Stimulated activated CD4-positive, alpha-beta T cell treated with anti-CD3 and anti-CD28 coated beads, TNF-alpha, amount 100 ng/mL, for 4 hours (primary cell): ENCODE results near the gene SUSD3.
A peak's percentile ranks its signal among the peaks of the same experiment; 100 is the strongest.

Experiments
- DNase-seq, 3 experiments: peaks; one replicate each; pipeline ENCODE4 v3.0.0-alpha.2; 2020; ENCODE audit warnings: low read depth in 3 of 3

Gene SUSD3

DNA sequence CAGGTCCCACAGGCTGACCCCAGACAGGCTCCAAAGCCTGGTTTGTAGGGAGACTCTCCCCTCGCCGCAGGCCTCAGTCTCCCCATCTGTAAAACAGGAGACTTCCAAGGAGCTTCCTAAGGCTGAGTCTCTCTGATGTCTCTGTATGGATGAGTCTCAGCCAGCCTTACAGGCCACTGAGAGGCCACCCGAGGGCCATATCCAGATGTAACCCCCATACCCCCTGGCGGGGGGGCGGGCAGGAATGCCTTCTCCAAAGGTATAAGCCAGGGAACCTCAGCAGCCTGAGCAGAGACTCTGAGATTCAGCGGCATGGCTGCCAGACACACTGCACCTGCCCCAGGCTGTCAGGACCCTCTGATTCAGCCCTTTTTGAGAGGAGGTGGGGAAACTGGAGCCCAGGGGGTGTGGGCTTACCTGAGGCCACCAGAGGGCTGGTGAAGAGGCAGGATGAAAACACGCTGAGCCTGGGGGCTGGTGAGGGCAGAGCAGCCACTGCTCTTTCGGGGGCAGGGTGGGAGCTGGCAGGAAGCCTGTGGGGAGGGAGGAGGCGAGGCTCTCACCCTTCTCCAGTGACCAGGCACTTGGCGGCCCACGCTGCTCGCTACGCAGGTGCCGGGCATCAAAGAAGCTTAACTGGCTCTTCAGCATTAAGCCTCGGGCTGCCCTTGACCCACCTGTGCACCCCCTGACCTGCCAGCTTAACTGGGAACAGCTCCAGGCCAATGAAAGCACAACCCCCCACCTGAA lies 5.5 kb upstream of the SUSD3 start:
- no peak for DNase-seq

- no peak for DNase-seq
Measured at GRCh38 chr9:93053781-93054331, 4.6 kb upstream of the SUSD3 start.

DNA sequence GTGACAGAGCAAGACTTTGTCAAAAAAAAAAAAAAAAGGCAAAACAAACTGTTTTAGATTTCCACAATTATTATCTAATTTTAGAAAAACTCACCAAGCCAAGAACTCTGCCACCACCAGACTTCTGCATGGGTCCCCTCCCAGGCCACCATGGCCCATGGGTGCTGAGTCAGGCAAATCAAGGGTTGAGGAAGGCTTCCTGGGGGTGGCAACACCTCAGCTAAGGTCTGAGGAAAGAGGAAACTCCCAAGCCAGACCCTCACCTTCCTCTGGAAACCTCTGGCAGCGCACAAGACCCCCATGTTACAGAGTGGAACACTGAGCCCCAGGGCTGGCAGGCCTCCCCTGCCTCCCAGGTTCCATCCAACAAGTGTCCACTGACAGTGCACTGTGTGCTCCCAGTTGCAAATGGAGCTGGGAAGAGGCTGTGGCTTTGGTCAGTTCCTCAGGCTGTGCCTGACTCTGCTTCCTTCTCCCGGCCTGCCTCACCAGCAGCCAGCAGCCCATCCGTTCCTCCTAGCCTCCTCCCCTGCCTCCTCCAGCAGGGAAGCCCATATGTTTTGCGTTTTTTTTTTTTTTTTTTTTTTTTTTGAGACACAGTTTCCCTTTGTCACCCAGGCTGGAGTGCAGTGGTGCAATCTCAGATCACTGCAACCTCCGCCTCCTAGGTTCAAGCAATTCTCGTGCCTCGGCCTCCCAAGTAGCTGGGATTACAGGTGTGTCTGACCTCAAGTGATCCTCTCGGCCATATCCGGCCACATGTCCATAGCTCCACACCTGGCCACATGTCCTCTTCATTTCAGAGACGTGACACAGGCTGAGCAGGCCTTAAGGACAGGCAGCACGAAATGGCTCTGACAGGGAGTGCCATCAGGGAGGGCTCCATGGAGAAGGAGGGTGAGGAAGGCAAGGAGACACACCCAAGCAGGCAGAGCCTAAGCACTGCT lies 3.5 kb upstream of the SUSD3 start:
- DNase-seq, result no peak

DNA sequence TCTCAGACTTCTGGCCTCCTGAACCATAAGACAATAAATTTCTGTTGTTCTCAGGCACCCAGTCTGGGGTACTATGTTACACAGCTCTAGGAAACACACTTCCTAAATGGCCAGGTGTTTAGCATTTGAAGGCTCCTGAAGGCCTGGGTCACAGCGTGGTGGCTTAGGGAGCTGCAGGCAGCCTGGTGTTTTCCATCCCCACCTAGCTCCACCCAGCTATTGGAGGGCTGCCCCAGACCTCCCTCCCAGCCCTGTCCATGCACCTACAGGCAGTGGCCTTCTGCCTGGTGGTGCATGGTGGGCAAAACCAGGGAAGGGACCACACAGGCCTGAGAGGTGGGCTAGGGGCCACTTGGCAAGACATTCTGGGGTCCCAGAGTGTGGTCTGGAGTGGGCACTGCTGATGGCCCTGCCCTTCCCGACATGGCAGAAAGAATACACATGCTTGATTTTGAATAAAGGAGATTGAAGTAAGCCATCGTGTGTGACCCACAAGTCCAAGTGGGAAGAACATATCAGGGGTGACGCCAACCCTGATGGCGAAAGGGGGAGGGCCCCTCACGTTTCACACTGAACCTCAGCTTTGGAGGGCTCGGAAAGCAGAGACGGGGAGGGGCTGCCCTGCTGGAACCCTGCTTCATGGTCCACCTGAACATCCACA lies 1.3 kb upstream of the SUSD3 start:
- no peak for DNase-seq

DNA sequence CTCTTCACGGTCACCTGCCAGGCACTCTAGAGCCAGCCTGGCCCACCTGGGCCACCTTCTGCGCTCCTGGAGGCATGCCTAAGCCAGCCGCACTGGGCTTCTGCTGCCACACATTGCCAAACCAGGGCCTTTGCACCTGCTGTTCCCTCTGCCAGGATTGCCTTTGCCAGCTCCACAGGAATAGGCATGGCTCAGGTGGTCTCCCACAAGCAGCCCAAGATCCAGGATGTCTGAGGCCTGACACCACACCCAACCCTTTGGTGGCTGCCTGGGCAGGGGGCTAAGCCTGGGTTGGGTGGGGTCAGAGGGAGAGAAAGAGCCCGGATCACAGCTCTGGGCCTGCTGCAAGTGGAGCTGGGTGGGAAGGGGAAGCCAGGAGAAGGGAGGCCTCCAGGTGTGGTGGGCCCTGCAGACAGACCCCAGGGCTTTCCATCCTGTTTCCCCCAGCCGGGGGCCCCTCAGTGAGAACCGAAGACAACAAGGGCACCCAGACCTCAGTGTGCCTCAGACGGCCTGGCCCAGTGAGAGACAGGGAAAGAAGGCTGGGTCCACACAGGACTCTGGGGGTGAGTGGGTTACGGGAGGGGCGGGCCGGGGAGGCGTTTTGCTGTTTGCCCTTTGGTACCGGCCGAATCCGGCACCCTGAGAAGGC lies 672 bp upstream of the SUSD3 start:
- DNase-seq, result no peak

- DNase-seq, result peak in 1 of 3 experiments; percentile 23
Measured at GRCh38 chr9:93059011-93059714, 662 bp downstream of the SUSD3 start.

- DNase-seq, result no peak
Measured at GRCh38 chr9:93059715-93060578, 1.4 kb downstream of the SUSD3 start.

GRCh38 chr9:93060746-93061259 lies 2.3 kb downstream of the SUSD3 start:
- DNase-seq, result no peak

- no peak for DNase-seq
Measured at GRCh38 chr9:93061260-93061751, 2.8 kb downstream of the SUSD3 start.

DNA sequence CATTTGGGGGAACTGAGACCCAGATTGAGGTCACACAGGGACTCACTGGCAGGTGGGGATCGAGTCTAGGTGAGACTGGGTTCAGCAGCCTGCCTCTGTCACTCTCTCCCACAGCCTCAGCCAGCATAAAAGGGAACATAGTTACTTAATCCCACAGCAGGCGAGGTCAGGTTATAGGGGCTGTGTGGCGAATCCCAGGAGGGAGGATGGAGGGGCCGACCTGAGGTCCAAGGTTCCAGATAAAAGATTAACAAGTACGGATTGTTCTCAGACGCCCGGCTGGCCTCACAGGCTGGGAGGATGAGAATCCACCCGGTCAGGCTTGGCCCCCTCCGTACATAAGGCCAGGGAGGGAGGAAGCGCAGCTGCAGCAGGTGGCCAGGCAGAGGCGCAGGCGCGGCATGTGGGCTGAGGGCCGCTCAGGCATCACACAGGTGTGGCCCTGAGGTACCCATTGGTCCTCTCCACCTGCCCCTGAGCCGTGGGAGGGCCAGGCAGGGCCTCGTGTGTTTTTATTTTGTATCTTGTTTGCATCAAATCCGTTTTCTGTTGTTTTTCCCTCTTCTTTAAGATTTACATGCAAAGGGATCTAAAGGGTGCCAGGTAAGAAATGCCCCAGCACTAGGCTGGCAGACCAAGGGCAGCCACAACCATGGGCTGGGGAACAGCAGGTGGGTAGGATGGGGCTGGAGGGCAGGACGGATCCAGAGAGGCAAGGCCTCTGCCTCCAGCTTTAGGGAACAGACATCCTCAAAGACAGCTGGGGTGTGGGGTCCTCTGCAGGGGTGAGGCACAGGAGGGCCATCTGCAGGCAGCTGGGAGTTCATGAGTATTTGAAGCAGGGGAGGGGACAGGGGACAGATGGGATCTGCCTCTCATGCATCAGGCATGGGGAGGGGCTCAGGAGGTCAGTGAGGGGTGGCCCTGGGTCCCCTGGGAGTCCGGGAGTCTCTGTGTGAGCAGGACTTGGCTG lies 3.6 kb downstream of the SUSD3 start:
- DNase-seq, result no peak

- DNase-seq, result peak; percentile 54 to 72 (median 54)
Measured at GRCh38 chr9:93064392-93065134, 6.1 kb downstream of the SUSD3 start.

DNA sequence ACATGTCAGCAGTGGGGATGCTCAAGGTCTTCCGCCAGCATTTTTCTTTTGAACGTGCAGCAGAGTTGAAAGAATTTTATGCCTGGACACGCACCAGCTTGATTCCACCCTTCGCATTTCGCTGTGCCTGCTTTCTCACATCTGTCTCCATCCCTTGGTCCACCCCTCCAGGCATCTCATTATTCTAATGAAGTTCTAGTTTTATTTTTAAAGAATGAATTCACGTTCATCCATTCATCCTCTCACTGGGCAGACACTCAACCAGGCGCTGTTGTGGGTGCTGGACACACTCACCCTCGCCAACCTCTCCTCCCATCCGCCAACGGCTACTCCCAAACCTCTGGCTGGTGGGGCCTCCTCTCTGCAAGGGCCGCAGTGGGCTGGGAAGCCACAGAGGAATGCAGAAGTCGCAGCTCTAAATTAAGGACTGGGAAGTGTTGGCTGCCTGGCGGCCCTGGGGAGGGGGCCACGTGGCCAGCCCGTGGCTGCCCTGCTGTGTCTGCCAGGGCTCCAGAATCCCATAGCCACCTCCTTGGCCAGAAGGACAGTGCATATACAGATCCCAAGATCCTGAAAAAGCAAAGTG lies 6.7 kb downstream of the SUSD3 start:
- DNase-seq, result no peak

DNA sequence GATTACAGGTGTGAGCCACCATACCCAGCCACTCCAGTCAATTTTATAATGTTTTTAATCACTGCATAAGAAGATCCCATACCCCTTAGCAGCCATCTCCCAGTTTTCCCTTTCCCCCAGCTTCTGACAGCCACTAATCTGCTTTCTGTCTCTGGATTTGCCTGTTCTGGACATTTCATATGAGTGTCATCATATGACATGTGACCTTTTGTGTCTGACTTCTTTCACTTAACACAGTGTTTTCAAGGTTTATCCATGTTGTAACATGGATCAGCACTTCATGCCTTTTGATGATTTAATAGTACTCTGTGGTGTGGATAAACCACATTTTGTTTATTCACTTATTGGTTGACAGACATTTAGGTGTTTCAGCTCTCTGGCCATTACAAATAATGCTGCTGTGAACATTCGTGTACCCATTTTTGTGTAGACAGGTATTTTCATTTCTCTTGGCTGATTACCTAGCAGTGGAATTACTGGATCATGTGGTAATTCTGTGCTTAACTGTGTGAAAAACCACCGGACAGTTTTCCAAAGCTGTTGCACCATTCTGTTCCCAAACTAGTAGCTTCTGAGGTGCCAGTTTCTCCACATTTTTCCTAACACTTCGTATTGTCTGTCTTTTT lies 8.6 kb downstream of the SUSD3 start:
- DNase-seq, result no peak

DNA sequence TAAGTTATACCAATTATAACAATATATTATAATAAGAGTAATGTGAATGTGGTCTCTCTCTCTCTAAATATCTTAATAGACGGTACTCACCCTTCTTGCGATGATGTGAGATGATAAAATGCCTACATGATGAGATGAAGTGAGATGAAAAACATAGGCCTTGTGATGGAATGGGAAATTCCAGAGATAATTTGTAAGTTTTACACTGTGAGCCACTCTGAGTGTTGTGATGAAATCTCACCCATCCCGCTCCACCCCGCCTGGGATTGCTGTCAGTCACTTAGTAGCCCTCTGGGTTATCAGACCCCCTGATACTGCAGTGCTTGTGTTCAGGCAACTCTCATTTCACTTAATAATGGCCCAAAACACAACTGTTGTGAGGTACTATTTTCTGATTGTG lies 10.5 kb downstream of the SUSD3 start:
- DNase-seq, result no peak

- no peak for DNase-seq
Measured at GRCh38 chr9:93071464-93071863, 13.0 kb downstream of the SUSD3 start.

DNA sequence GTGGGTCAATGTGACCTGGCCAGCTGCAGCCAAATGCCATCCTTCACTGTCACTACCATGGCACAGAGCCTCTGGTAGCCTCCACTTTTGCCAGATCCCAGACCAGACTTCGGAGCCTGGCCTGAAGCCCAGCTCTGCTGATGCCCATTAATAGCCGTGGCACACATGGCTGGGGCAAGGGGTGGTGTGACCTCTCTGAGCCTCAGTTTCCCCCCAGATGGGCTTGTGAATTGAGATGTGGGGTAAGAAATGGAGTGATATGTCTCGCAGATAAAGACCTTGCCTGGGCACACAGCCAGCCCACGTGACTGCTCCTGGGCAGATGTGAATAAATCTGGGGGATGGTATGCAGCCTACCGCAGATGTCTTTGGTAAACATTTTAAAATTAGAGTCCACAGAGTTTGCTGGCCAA lies 13.9 kb downstream of the SUSD3 start:
- DNase-seq, result no peak
